ENCODE measurements around the gene CHERP.

CHERP gene

GRCh38 chr19:16470911-16471811, 71.1 kb downstream of the CHERP start:
- DNase-seq: no peak

- no peak for DNase-seq
Observed at GRCh38 chr19:16470541-16470910, 71.7 kb downstream of the CHERP start.
